HepG2 (cell line): ENCODE data around the gene MOSPD2. TPM values are rescaled to one million over a fixed set of nuclear protein-coding genes. Genes with fewer than 3 reads are reported as not detected.

Experiments
- ATAC-seq: fragments of 200-7000 bp; cut with Tn5 transposase; 3 replicates; pipeline ENCODE4 v1.9.1; 2020; ENCODE audit warnings: mild to moderate bottlenecking, moderate library complexity
- BruUV-seq: library from RNA; stranded (reverse); fragments of 400-500 nt; replicated peaks from 2 replicates; lab custom pipeline; 2021; lab: Mats Ljungman, UMichigan
- CTCF ChIA-PET: fragments of 300-600 bp; formaldehyde crosslinking; extraction: SDS; loops from one replicate; lab custom pipeline; 2021; ENCODE audit warnings: low total read pairs, inconsistent platforms, low intra/inter-chr PET ratio; lab: Yijun Ruan, JAX
- POLR2A ChIA-PET: fragments of 350-600 bp; sonication (Branson Sonifier 250); formaldehyde crosslinking; loops from one replicate; lab custom pipeline; 2020; ENCODE audit warnings: antibody characterized with exemption, inconsistent platforms; lab: Yijun Ruan, JAX
- DNase-seq: peaks from one replicate; pipeline ENCODE4 v3.0.0-alpha.2; 2015; ENCODE audit warnings: low spot score
- FAIRE-seq: peaks from 3 replicates; lab custom pipeline; 2011; peaks lifted over from hg19 to GRCh38; lab: Jason Lieb, UNC
- H2AFZ ChIP-seq: one replicate; pipeline ENCODE4 v1.6.1; 2011; ENCODE audit warnings: low read length, inconsistent platforms
- H3K27ac ChIP-seq: fragments of 300-600 bp; 3 replicates; pipeline ENCODE4 v1.8.0; 2011; ENCODE audit warnings: mixed run types, mild to moderate bottlenecking, mixed read lengths, low read length, inconsistent platforms; ENCODE audit not compliant: insufficient read depth; ENCODE audit errors: extremely low read length
- H3K27me3 ChIP-seq, 2 experiments: fragments of 200-600 bp in 1 of 2; 2 replicates in 1 of 2; 3 replicates in 1 of 2; pipeline versions ENCODE4 v1.6.0 to v1.8.0; 2011; ENCODE audit warnings: low read length in 2 of 2, mild to moderate bottlenecking in 2 of 2, moderate library complexity in 2 of 2, inconsistent platforms in 1 of 2; ENCODE audit not compliant: insufficient read depth in 2 of 2, control insufficient read depth in 1 of 2
- H3K36me3 ChIP-seq, 2 experiments: fragments of 200-600 bp in 1 of 2; replicated peaks in 1 of 2; 2 replicates in 1 of 2; 3 replicates in 1 of 2; pipeline versions ENCODE4 v1.5.1 to v1.8.0; 2011; ENCODE audit warnings: low read length in 2 of 2, inconsistent platforms in 1 of 2; ENCODE audit not compliant: insufficient read depth in 2 of 2, control insufficient read depth in 1 of 2
- H3K4me1 ChIP-seq: 2 replicates; pipeline ENCODE4 v1.5.1; 2012; ENCODE audit warnings: low read length, inconsistent platforms; ENCODE audit not compliant: insufficient read depth
- H3K4me2 ChIP-seq: 2 replicates; pipeline ENCODE4 v1.6.0; 2011; ENCODE audit warnings: low read depth, low read length, inconsistent platforms
- H3K4me3 ChIP-seq, 3 experiments: fragments of 200-600 bp in 1 of 3; sonication (generic), shearing (Covaris generic) in 1 of 3; replicated peaks in 1 of 3; 2 replicates each; pipeline ENCODE4 v1.5.1; 2011 to 2016; ENCODE audit warnings: low read length in 3 of 3, inconsistent platforms in 2 of 3, low read depth in 2 of 3, mild to moderate bottlenecking in 2 of 3, control low read depth in 1 of 3, mixed read lengths in 1 of 3; ENCODE audit not compliant: insufficient read depth in 1 of 3
- H3K79me2 ChIP-seq: one replicate; pipeline ENCODE4 v1.6.1; 2011; ENCODE audit warnings: low read length, inconsistent platforms; ENCODE audit not compliant: insufficient read depth
- H3K9ac ChIP-seq: 2 replicates; pipeline ENCODE4 v1.6.0; 2011; ENCODE audit warnings: mild to moderate bottlenecking, low read depth, low read length, inconsistent platforms; ENCODE audit not compliant: insufficient read depth
- H3K9me3 ChIP-seq: 2 replicates; pipeline ENCODE4 v1.5.1; 2012; ENCODE audit warnings: mild to moderate bottlenecking, low read length
- H4K20me1 ChIP-seq: 2 replicates; pipeline ENCODE4 v1.6.0; 2011; ENCODE audit warnings: inconsistent platforms, mild to moderate bottlenecking, low read length, moderate library complexity; ENCODE audit not compliant: insufficient read depth
- ADNP ChIP-seq: sonication (generic); formaldehyde crosslinking; IDR thresholded peaks from 2 replicates; pipeline ENCODE4 v1.4.0; 2020; ENCODE audit warnings: missing genetic modification reagents
- FOXO1 ChIP-seq: sonication (generic); formaldehyde crosslinking; IDR thresholded peaks from 2 replicates; pipeline ENCODE4 v1.4.0; 2020; ENCODE audit warnings: missing genetic modification reagents
- HOXA7 ChIP-seq: sonication (generic); formaldehyde crosslinking; IDR thresholded peaks from 2 replicates; pipeline ENCODE4 v1.8.1; 2022; ENCODE audit warnings: mild to moderate bottlenecking, missing genetic modification reagents, moderate library complexity
- IKZF4 ChIP-seq: sonication (generic); formaldehyde crosslinking; IDR thresholded peaks from 2 replicates; pipeline ENCODE4 v1.5.1; 2020; ENCODE audit warnings: borderline replicate concordance, mild to moderate bottlenecking, low read depth, missing genetic modification reagents; ENCODE audit errors: not compliant biosample characterization
- KMT2B ChIP-seq: IDR thresholded peaks from 2 replicates; pipeline ENCODE4 v1.6.1; 2016; ENCODE audit warnings: missing genetic modification reagents, missing compliant biosample characterization
- MAFG ChIP-seq: sonication (generic); formaldehyde crosslinking; IDR thresholded peaks from 2 replicates; pipeline ENCODE4 v1.5.1; 2020; ENCODE audit warnings: mild to moderate bottlenecking, missing genetic modification reagents
- MXD4 ChIP-seq: IDR thresholded peaks from 2 replicates; pipeline ENCODE4 v1.6.1; 2016; ENCODE audit warnings: mild to moderate bottlenecking, missing biosample characterization, missing genetic modification reagents
- NAIF1 ChIP-seq: sonication (generic); formaldehyde crosslinking; IDR thresholded peaks from 2 replicates; pipeline ENCODE4 v1.5.0; 2020; ENCODE audit warnings: mild to moderate bottlenecking, missing genetic modification reagents, borderline replicate concordance
- PRPF4 ChIP-seq: fragments of 200-400 bp; formaldehyde crosslinking; IDR thresholded peaks from 2 replicates; pipeline ENCODE4 v1.6.1; 2016; ENCODE audit warnings: low read length, low read depth; ENCODE audit not compliant: poor library complexity, severe bottlenecking
- RFX3 ChIP-seq: IDR thresholded peaks from 2 replicates; pipeline ENCODE4 v1.6.1; 2016; ENCODE audit warnings: missing biosample characterization, missing genetic modification reagents
- SNRNP70 ChIP-seq: fragments of 200-400 bp; formaldehyde crosslinking; IDR thresholded peaks from 2 replicates; pipeline ENCODE4 v1.6.1; 2017; ENCODE audit warnings: mild to moderate bottlenecking, low read depth, low read length, moderate library complexity
- STAT5B ChIP-seq: sonication (generic); formaldehyde crosslinking; IDR thresholded peaks from 2 replicates; pipeline ENCODE4 v1.4.0; 2020; ENCODE audit warnings: missing genetic modification reagents
- ZNF788 ChIP-seq: sonication (generic); formaldehyde crosslinking; IDR thresholded peaks from 2 replicates; pipeline ENCODE4 v1.5.0; 2020; ENCODE audit warnings: mild to moderate bottlenecking, missing genetic modification reagents, borderline replicate concordance
- ZSCAN22 ChIP-seq: sonication (generic); formaldehyde crosslinking; IDR thresholded peaks from 2 replicates; pipeline ENCODE4 v1.4.0; 2020; ENCODE audit warnings: mild to moderate bottlenecking, missing genetic modification reagents
- WGBS: methylation state at CpG from one replicate; pipeline ENCODE4 v1.1.6; 2017; ENCODE audit warnings: low lambda C conversion rate; 5-methylcytosine and 5-hydroxymethylcytosine counted together
- in situ Hi-C: cut with HindIII; loops from 2 replicates; pipeline ENCODE4 v1.10.0; 2017; ENCODE audit warnings: low pct_unique_long_range_greater_than_20kb; ENCODE audit not compliant: extremely low pct_ligation_motif_present
- intact Hi-C: fragments of 100-400 bp; cut with micrococcal nuclease; formaldehyde crosslinking; loops from one replicate; pipeline ENCODE4 v1.10.0; 2022; ENCODE audit not compliant: unreplicated experiment
- polyA plus RNA-seq, 8 experiments: library from polyadenylated mRNA; depleted of rRNA in 3 of 8; stranded (reverse) in 7 of 8; unstranded in 1 of 8; fragments of >200 nt; fragmentation: Illumina TruSeq in 4 of 8; extraction: Trizol in 4 of 8; gene quantifications; 2 replicates each; pipeline versions ENCODE4 v1.2.1 to v1.2.3, GENCODE V29; 2011 to 2016; ENCODE audit warnings: low read depth in 4 of 8, missing spikeins in 1 of 8, mixed read lengths in 1 of 8; ENCODE audit not compliant: insufficient read depth in 1 of 8
- total RNA-seq, 5 experiments: library from RNA; depleted of rRNA; stranded (reverse); fragments of >200 nt; fragmentation: Illumina TruSeq; extraction: Trizol; gene quantifications; 2 replicates each; pipeline ENCODE4 v1.2.3, GENCODE V29; 2016; ENCODE audit warnings: low read depth in 1 of 5
- TF ChIP-seq, protein P1 (sequence below): IDR thresholded peaks from 2 replicates; pipeline ENCODE4 v1.6.1; 2018; ENCODE audit warnings: missing genetic modification reagents, mild to moderate bottlenecking, missing compliant biosample characterization
- TF ChIP-seq, protein P2 (sequence below): sonication (generic); formaldehyde crosslinking; IDR thresholded peaks from 2 replicates; pipeline ENCODE4 v1.5.0; 2020; ENCODE audit warnings: mild to moderate bottlenecking, missing genetic modification reagents, borderline replicate concordance
- TF ChIP-seq, protein P3 (sequence below): IDR thresholded peaks from 2 replicates; pipeline ENCODE4 v1.6.1; 2016; ENCODE audit warnings: control low read depth
- TF ChIP-seq, protein P4 (sequence below): sonication (generic); formaldehyde crosslinking; IDR thresholded peaks from 2 replicates; pipeline ENCODE4 v1.8.1; 2023; ENCODE audit warnings: mild to moderate bottlenecking, missing genetic modification reagents, borderline replicate concordance
- TF ChIP-seq, protein P5 (sequence below): sonication (generic); formaldehyde crosslinking; IDR thresholded peaks from 2 replicates; pipeline ENCODE4 v1.4.0; 2020; ENCODE audit warnings: missing genetic modification reagents, low read depth, mild to moderate bottlenecking, borderline replicate concordance

MOSPD2 gene
- total and polyA plus RNA-seq, 2 of the 13 experiments (the other 11 are each of a cell fraction or from before 2014, with no cell fraction given), result 4.8 to 7.0 TPM

DNA sequence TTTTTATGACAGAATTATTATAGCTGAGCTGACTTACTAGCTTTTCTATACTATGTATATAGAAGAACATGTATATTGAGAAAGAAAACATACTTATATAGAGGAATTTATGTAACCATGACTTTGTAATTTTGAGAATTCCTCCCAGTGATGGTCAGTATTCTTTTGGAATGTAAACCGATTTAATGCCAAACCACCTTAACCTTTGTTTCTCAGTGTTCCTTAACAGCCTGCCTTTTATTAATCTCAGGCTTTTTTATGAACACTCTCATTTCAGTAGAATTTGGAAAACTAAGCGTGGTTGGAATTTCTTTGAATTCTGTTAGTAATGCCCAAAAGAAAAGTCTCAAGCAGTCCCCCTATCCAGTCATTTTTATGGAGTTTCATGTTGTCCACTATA lies 47.0 kb downstream of the MOSPD2 start:
- Histone ChIP-seq H3K9ac (no peak overlapping the region), H3K79me2 (no peaks in the 10 kb centered on the region), H3K36me3 (peaks cover 2 to 11% of the 10 kb centered on the region in 2 experiments; a peak in 3 of 5 replicates), H3K4me2 (no peak overlapping the region), H4K20me1 (no peaks in the 10 kb centered on the region), H3K9me3 (no peaks in the 10 kb centered on the region), H3K4me1 (no peaks in the 10 kb centered on the region), H3K27ac (no peak overlapping the region), H3K27me3 (no peaks in the 10 kb centered on the region), H3K4me3 (no peak overlapping the region), H2AFZ (no peak overlapping the region)
- ChIA-PET CTCF (no interaction called here), POLR2A (no interaction called here)
- in situ Hi-C loops (no loop called here), intact Hi-C loops (no loop called here)
- TF ChIP-seq FOXO1 (no peak), ZSCAN22 (CRISPR knock-in tag) (no peak), KMT2B (CRISPR knock-in tag) (no peak), HOXA7 (CRISPR knock-in tag) (no peak), PRPF4 (no peak), ADNP (CRISPR knock-in tag) (no peak), ZNF788 (CRISPR knock-in tag) (no peak), SNRNP70 (no peak), MAFG (CRISPR knock-in tag) (no peak), IKZF4 (CRISPR knock-in tag) (no peak), STAT5B (CRISPR knock-in tag) (no peak), RFX3 (CRISPR knock-in tag) (no peak), NAIF1 (no peak), MXD4 (CRISPR knock-in tag) (no peak)
- TF ChIP-seq, protein P1, sequence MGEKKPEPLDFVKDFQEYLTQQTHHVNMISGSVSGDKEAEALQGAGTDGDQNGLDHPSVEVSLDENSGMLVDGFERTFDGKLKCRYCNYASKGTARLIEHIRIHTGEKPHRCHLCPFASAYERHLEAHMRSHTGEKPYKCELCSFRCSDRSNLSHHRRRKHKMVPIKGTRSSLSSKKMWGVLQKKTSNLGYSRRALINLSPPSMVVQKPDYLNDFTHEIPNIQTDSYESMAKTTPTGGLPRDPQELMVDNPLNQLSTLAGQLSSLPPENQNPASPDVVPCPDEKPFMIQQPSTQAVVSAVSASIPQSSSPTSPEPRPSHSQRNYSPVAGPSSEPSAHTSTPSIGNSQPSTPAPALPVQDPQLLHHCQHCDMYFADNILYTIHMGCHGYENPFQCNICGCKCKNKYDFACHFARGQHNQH (CRISPR knock-in tag), result no peak
- TF ChIP-seq, protein P2, sequence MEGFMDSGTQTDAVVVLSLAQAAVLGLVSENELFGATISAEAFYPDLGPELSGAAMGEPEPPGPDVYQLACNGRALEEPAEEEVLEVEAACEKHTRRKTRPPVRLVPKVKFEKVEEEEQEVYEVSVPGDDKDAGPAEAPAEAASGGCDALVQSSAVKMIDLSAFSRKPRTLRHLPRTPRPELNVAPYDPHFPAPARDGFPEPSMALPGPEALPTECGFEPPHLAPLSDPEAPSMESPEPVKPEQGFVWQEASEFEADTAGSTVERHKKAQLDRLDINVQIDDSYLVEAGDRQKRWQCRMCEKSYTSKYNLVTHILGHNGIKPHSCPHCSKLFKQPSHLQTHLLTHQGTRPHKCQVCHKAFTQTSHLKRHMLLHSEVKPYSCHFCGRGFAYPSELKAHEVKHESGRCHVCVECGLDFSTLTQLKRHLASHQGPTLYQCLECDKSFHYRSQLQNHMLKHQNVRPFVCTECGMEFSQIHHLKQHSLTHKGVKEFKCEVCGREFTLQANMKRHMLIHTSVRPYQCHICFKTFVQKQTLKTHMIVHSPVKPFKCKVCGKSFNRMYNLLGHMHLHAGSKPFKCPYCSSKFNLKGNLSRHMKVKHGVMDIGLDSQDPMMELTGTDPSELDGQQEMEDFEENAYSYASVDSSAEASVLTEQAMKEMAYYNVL (CRISPR knock-in tag), result no peak
- TF ChIP-seq, protein P3, sequence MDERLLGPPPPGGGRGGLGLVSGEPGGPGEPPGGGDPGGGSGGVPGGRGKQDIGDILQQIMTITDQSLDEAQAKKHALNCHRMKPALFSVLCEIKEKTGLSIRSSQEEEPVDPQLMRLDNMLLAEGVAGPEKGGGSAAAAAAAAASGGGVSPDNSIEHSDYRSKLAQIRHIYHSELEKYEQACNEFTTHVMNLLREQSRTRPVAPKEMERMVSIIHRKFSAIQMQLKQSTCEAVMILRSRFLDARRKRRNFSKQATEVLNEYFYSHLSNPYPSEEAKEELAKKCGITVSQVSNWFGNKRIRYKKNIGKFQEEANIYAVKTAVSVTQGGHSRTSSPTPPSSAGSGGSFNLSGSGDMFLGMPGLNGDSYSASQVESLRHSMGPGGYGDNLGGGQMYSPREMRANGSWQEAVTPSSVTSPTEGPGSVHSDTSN (CRISPR knock-in tag), result no peak
- TF ChIP-seq, protein P4, sequence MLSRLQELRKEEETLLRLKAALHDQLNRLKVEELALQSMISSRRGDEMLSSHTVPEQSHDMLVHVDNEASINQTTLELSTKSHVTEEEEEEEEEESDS (CRISPR knock-in tag), result no peak
- TF ChIP-seq, protein P5, sequence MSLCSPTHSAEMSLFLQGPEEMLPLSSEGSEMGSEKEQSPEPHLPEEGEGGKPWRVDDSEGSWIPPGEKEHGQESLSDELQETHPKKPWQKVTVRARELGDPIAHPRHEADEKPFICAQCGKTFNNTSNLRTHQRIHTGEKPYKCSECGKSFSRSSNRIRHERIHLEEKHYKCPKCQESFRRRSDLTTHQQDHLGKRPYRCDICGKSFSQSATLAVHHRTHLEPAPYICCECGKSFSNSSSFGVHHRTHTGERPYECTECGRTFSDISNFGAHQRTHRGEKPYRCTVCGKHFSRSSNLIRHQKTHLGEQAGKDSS (CRISPR knock-in tag), result no peak
- BruUV-seq, result no TSS peak
- ATAC-seq (no peak), FAIRE-seq (no peak), DNase-seq (no peak)
- 100% methylated on average over 2 of the region's 2 CpGs for WGBS
